Activated CD8-positive, alpha-beta memory T cell treated with anti-CD3 and anti-CD28 coated beads, Interleukin-2, amount 50 U/mL, for 24 hours (primary cell): ENCODE data around the gene FAHD1.
"Not testable (repeated sequence)": the region's sequence is repeated elsewhere in the genome, so short reads cannot be mapped to it uniquely, and the experiment has no call there.

Experiments
- DNase-seq: peaks from one replicate; pipeline ENCODE4 v3.0.0-alpha.2; 2020; ENCODE audit errors: extremely low read depth

The FAHD1 gene

DNA sequence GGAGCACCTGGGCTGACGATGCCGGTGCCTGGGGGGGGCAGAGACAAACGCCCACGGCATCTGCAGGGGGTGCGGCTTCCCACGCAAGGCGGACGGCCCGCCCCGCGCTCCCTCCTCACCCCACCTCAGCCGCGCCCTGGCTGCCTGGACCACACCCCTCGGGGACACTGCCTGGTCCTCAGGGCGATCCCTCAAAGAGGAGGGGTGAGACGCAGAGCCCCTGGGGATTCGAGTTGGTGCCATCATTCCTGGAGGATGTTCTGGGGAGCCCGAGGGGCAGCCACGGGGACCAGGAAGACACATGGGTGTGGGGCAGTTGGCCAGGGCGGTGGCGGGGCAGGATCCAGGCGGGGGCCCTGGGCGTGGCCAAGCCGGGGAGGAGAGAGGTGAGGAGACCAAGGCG is 37.4 kb upstream of the FAHD1 start:
- no peak for DNase-seq

DNA sequence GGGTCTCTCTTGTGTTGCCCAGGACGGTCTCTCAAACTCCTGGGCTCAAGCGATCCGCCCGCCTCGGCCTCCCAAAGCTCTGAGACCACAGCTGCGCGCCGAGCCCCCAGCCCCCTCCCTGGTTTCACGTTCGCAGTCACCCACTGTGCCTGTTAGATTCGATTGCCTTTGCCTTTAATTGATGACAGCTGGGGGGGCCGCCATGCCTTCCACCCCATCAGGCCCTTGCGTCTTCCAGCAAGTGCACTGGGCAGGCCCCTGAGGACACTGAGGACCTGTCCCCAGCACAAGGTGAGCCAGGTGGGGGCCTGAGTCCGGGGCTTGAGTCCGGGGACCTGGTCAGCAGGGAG is 36.8 kb upstream of the FAHD1 start:
- DNase-seq = no peak

DNA sequence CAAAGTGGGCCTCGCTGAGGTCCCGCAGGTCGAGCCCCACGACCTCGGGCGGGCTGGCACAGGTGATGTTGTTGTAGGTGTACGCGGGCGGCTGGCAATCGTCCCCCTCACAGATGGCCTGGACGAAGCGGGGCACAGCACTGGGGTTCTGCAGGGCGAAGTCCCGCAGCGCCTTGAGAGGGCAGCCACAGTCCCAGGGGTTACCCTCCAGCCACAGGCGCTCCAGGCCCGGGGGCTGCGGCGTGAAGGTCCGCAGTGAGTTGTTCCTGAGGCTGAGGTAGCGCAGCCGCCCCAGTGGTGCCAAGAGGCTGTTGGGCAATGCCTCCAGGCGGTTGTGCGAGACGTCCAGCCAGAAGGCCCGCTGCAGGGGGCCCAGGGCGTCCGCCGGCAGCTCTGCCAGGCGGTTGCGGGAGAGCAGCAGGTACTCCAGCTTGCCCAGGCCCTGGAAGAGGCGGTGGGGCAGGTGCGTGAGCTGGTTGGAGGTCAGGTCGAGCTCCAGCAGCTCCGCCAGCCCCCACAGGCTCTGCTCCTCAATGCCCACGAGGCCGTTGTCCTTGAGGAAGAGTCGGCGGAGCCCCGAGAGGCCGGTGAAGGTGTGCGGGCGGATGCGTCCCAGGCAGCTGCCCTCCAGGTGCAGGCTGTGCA is 36.3 kb upstream of the FAHD1 start:
- no peak for DNase-seq

DNA sequence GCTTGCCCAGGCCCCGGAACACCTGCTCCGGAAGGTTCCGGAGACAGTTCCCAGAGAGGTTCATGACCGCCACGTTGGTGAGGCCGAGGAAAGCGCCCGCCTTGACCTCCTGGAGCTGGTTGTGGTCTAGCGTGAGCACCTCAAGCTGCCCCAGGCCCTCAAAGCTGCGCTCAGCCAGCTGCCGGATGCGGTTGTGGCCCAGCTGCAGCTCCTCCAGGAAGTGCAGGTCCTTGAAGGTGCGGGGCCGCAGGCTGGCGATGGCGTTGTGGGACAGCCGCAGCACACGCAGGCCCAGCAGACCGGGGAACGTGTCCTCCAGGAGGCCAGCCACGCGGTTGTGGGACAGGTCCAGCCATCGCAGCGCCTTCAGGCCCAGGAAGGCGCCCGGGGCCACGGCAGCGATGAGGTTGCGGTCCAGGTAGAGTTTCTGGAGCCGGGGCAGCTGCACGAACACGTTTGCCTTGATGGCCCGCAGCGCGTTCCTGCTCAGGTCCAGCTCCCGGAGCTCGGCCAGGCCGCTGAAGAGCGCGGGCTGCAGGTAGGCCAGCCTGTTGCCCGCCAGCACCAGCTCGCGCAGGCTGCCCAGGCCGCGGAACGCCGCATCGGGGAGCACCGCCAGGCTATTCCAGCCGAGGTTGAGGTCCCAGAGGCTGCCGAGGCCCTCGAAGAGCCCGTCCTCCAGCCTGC is 35.6 kb upstream of the FAHD1 start:
- DNase-seq = no peak

DNA sequence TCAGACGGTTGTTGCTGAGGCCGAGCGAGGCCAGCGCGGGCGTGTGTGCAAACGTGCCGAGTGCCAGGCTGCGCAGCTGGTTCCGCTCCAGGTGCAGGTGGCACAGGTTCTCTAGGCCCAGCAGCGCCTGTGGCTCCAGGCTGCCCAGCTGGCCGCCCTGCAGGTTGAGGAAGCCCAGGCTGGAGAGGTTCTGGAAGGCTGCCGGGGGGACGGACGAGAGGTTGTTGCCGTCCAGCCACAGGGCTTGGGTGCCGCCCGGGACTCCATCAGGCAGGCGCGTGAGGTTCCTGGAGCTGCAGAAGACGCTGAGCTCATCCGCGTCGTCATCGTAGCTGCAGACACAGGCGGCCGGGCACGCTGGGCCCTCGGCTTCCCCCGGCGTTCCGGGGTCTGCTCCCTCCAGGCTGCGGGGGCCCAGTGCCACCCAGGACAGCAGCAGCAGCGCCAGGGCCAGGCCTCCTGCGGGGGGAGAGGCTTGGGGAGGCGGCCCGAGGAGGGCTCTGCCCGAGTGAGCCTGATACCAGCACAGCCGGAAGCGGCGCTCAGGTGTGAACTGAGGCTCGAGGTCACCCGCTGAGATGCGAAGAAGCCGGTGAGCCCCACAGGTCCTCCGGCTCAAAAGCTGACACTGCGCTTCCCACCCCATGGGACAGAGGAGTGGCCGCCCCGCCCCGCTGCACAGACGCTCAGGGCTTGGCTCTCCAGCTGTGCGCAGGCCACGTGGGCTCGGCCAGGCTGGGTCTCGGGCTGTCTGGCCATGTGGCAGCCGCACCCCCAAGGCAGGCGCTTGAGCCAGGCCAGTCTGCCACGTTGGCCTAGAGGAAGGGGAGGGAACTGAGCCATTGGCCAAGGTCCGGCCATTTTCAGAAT is 34.8 kb upstream of the FAHD1 start:
- DNase-seq = no peak

DNA sequence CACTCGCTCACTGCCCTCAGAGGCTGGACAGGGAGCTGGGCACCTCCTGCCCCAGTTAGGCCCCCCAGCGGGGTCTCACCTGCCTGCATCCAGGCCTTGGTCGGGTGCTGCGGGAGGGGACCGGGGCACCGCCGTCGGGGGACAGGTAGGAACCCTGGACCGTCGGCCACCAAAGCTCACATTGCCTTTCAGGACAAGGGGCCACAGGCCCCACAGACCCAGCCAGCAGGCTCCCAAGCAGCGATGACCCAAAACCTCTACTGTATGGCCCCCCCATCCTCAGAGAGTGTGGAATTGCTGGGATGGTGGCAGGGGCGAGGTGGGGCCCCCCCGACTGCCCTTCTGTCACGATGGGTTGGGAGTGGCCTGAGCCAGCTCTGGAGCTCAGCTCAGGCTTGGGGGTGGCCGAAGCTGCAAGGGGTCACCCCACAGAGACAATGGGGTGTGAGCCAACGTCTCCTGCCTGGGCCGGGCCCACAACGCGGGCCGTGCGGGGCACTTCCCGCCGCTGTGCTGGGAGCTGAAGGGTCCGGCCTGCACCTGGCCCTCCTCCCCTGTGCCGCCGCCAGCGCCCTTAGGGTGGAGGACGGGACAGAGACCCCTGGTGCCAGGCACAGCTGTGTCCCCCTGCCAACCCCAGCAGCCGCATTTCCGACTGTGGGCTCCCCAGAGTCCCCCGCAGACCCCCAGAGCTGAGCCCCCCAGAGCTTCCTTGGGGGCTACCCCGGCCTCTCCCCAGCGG is 34.0 kb upstream of the FAHD1 start:
- DNase-seq = no peak

DNA sequence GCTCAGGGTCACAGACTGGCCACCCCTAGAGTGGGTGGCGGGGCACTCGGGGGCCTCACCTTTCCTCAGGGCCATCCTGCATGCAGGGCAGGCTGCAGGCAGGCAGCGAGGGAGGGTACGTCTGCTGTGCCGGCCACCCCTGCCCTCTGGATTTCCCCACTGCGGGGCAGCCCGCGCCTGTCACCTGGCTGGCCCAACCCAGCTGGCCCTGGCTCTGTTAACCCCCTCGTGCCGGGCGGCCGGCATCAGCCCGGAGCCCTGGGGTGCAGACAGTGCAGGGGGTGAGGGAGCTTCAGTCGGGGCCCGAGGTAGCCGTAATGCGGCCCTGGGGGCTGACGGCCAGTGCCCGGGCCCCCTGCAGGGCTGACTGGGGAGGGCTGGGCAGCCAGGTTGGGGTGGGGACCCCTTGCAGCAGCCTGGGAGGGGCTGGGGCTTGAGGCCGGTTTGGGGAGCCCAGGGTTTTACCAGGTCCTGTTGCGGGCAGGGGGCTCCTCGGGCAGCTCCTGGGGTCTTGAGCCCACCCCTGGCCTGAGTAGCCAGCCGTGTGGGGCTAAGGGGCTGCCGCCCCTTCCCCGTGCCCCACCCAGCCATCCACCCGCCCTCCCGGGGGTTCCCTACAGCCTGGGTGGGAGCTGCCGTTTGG is 33.3 kb upstream of the FAHD1 start, which contains the start of gene IGFALS:
Gene IGFALS (minus strand): TSS at position 128 of the 643 bp plus-strand sequence. CDS start 53 bp downstream, at position 75.
- DNase-seq = no peak

DNA sequence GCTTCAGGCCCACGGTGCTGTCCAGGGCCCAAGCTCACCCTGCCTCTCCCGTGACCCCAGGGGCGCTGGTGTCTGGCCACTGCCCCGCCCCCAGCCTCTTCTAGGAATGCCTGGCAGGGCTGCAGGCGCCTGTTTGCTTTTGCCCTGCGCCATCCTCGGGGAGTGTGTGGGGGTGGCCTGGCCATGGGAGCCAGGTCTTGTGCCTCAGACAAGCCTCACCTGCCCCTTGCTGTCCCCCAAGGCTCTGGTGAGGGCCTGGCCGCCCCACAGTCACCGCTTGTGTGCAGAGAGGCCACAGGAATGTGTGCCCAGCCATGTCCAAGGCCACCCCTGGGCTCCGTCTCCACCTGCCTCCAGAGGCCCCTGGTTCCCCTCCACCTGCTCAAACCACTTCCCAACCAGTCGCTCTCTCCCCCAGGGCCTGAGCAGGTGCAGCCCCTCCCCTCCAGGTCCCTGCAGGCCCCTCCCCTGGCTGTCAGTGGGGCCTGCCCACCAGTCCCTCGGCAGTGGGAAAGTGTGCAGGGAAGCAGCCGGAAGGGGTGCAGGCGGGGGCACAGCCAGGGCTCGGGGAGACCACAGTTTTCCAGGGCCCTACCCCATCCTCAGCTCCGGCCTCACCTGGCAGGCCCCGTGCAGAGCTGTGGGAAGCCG is 32.7 kb upstream of the FAHD1 start:
- no peak for DNase-seq

DNA sequence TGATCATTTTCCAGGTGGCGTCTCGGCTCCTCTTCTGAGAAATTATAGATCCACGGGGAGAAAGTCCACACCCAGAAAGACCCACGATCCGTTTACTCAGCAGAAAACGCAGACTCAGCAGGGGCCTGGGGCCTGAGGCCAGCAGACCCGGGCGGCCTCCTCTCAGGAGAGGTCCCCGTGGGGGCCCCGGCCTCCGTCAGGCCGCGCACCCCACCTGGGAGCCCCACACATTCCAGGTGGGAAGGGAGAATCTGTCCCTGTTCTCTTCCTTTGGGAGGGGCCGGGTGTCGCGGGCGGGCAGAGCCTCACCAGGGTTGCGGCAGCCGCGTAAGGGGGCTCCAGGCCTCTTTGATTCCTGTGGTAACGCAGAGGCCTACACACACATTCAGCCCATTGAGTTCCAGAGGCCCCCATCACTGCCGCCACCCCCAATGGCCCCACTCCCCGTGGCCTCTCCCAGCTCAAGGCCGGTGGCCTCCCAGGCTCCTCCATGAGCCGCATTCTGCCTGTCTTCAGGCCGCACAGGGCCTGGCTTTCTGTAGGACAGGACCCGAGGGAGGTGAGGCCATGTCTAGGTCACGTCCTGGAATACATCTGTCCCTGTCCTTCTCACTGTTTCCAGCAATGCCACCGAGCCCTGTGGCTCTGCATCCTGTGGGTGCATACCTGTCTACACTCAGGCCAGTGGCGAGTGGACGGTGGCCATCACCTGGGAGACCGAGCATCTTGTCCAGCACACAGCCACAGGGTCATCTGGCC is 31.9 kb upstream of the FAHD1 start:
- DNase-seq = no peak

DNA sequence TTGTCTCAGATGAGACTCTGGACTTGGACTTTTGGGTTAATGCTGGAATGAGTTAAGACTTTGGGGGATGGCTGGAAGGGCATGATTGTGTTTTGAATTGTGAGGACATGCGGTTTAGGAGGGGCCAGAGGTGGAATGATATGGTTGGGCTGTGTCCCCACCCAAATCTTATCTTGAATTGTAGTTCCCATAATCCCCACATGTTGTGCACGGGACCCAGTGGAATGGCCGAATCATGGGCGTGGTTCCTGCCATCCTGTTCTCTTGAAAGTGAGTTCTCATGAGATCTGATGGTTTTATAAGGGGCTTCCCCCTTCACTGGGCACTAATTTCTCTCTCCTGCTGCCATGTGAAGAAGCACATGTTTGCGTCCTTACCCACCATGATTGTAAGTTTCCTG is 27.7 kb upstream of the FAHD1 start:
- not testable (repeated sequence) for DNase-seq

DNA sequence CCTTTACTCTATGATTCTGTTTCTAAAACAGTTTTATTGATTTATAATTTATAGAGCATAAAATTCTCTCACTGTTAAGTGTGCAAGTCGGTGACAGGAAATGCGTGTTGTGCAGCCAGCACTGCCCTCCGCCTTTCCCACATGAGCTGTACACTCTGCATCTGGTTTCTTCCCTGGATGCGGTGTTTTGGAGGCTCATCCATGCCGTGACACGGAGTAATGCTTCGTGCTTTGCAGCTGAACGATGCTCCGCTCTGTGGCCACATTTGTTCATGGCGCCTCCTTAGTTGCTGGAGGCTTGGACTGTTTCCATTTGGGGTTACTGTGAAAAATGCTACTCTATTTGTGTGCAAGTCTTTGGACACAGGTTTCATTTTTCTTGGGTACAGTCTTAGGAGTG is 26.3 kb upstream of the FAHD1 start:
- no peak for DNase-seq

DNA sequence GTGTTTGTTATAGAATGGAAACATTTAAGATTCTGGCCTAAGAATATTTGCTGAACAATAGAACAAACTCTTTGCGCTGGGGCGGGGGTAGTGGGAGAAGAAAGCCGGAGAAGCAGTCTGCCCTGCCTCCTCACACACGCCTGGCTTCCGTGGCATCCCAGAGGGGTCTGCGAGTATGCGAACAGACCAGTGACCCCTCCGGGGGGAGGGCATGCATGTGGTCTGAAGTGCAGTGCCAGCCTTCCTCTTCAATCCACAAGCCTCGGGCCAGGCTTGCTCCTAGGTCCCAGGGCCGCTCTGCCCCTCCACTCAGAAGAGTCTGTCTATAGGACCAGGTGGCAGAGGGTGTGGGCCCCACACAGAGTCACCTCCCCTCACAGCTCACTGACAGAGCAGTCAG is 19.4 kb upstream of the FAHD1 start:
- DNase-seq = no peak

DNA sequence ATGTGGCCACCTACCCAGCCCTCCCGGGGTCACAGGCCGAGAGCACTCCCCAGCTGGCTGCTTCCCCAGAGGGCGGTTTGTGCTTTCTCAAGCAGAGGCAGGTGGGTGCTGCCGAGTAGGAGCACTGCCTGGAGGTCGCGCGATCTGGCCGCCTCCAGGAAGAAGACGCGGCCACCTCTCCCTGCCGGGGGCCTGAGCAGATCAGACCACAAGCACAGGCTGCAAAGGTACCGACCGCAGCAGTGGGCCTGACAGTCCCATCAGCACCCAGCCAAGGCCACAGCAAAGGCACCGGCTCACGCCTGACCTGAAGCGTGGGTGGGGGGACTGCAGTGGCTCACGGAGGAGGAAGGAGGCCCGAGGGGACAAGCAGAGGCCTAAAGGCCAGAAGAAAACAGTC is 18.3 kb upstream of the FAHD1 start:
- no peak for DNase-seq

DNA sequence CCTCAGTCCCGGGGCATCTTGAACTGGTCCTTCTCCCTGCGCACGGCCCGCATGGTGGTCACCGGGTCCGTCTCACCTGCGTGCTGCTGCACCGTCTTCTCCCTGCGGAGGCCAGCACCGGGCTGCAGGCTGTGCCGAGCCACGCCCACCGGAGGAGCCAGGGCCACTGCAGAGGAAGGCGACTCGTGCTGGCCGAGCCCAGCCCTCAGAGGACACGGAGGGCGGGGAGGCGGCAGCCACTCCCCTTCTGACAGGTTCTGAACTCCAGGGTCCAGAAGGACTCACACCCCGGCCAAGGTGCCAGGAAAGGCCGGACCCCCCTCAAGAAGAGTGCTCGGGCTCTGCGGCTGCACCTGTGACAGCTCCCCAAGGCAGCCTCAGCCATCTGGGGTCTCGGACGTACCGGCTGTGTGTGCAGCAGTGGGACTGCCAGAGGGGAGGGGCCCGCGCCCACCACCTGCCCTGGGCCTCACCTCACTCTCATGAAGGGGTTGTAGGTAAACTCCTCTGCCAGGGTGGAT is 17.7 kb upstream of the FAHD1 start:
- no peak for DNase-seq

DNA sequence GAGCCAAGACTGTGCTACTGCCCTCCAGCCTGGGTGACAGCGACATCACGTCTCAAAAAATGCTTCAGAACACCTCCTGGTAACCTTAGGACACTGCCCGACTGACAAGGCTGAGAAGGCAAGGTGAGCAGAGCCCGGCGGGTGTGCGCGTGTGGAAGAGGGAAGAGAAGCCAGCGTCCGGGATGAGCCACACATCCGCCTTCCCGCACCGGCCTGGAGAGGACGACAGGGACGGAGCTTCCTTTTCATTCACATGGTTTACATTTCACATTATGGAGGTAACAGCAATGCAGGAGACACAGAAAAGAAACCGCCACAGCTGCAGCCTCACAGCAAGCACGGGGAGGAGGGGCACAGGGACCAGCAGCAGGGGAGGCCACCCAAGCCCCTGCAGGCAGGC is 16.9 kb upstream of the FAHD1 start:
- no peak for DNase-seq

DNA sequence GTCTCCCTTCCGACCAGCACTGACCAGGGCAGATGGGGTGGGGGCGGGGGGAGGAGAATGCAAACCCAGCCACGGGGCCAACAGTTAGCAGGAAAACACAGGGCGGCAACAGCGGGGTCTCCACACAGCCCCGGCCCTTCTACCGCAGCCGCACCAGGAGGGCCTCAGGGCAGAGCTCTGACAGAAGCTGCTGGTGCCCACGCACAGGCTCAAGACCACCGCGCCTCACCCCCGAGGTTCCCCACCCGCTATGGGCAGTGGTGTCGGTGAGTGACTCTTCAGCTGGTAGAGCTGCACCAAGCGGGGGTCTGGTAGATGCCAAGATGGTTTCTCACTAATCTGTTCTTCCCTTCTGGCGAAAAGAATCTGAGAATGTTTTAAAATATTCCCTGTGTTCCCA is 16.5 kb upstream of the FAHD1 start:
- no peak for DNase-seq

DNA sequence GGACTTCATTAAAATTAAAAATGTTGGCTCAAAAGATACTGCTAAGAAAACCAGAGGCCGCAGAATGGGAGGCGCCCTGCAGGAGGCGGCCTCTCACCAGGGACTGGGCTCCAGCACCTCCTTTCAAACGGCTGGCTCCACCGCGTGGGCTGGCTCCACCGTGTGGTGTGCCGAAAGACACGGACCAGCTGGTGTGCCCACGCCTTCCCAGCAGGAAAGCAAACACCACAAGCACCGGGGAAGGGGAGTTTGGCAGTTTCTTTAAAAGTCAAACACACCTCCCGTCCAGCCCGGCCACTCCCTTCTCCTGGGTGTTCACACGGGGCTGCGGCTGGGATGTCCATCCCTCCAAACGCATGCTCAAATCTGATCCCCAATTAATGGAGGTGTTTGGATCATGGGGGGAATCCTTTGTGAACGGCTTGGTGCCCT is 14.3 kb upstream of the FAHD1 start:
- DNase-seq = no peak

DNA sequence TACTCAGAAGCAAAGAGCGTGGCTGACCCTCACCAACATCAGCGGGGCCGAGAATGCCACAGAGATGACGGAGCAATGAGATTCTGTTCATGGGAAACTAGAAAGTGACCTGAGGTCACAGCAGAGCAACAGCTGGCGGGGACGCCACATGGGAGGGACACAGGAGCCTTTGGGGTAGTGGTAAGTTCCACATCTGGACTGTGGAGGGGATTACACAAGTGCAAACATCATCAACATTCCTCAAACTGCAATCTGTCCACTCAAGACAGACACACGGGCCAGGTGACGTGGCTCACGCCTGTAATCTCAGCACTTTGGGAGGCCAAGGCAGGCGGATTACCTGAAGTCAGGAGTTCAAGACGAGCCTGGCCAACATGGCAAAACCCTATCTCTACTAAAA is 11.5 kb upstream of the FAHD1 start:
- no peak for DNase-seq

DNA sequence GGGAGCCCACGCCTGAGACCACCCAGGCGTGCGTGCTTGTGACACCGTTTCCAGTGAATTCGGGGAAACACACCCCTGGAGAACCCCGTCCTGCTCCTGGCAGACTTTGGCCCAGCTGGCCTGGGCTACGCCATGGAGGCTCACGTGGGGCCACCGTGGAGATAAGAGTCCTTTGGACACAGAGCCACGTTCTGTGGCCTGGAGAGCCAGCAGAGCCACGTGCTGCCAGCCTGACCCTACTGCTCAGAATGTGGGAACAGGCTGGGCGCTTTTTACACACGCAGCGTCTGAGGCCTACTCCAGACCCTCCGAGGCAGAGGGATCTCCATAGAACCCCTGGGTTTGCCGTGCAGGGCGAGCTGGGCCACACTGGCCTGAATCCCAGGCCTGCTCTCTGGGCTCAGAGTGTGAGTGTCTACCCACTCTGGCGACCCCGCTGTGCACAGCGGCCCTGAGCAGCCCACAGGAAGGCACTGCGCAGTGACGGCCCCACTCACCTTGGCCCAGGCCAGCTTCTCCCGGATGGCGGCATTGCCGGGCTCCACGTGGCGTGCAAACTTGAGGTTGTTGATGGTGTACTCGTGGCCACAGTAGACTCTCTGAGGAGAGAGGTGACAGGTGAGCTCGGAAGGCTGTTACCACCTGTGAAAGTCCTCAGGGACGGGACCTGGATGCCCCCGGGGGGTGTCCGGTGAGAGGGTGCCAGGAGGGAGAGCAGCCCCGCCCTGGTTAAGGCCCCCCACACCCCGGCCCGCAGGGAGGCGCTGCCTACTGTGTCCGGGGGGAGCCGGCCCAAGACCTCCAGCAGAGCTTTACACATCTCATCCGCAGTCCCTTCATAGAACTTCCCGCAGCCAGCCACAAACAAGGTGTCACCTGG is 10.4 kb upstream of the FAHD1 start:
- DNase-seq = no peak
